Measurements from ENCODE around the gene CETP.

GRCh38 chr16:56975714-56976113 lies 14.0 kb downstream of the CETP start:
- TF ChIP-seq, protein P1, sequence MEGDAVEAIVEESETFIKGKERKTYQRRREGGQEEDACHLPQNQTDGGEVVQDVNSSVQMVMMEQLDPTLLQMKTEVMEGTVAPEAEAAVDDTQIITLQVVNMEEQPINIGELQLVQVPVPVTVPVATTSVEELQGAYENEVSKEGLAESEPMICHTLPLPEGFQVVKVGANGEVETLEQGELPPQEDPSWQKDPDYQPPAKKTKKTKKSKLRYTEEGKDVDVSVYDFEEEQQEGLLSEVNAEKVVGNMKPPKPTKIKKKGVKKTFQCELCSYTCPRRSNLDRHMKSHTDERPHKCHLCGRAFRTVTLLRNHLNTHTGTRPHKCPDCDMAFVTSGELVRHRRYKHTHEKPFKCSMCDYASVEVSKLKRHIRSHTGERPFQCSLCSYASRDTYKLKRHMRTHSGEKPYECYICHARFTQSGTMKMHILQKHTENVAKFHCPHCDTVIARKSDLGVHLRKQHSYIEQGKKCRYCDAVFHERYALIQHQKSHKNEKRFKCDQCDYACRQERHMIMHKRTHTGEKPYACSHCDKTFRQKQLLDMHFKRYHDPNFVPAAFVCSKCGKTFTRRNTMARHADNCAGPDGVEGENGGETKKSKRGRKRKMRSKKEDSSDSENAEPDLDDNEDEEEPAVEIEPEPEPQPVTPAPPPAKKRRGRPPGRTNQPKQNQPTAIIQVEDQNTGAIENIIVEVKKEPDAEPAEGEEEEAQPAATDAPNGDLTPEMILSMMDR (IDR thresholded peaks at IDR 0.05), result no peak
- TF ChIP-seq POLR2A (IDR thresholded peaks at IDR 0.05), result no peak

Data from right lobe of liver (tissue), 4 donors.